Stimulated activated CD4-positive, alpha-beta T cell treated with anti-CD3 and anti-CD28 coated beads, Interleukin-1b, Interleukin-23, amount 100 ng/mL, for 1 hour (primary cell): ENCODE data around the gene IGSF21.

Source experiments
- DNase-seq, 2 donors: peaks; one replicate each; pipeline ENCODE4 v3.0.0-alpha.2; 2020; ENCODE audit warnings: low read depth in 2 of 2

The IGSF21 gene

DNA sequence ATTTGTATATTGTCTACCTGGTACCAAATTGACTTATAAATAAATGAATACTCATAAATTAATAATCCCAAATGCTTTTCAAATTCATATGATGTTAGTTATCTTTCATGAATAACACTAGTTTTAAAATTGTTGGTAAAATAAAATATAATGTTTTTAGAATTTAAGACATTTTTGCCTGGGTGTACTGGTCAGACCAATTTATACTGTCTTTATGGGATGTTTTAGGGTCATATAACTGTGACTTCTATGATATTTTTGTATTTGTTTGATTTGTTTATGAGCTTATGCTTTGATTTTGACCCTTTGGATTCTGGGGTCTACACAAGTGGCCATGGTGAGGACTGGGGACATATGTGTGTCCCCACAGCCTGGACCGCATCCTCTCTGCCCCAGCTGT, 319.0 kb downstream of the IGSF21 start:
- no peak for DNase-seq
